ENCODE measurements around the gene IRAK3. TPM values are rescaled to one million over a fixed set of nuclear protein-coding genes. Genes with fewer than 3 reads are reported as not detected.
"Not testable (repeated sequence)": the region's sequence is repeated elsewhere in the genome, so short reads cannot be mapped to it uniquely, and the experiment has no call there.

Gene IRAK3
- total RNA-seq, 1 experiment from 2014 or later, result not detected

GRCh38 chr12:66258011-66258410 lies 69.0 kb downstream of the IRAK3 start:
- no peak for DNase-seq (ENCODE audit: low spot score)

DNA sequence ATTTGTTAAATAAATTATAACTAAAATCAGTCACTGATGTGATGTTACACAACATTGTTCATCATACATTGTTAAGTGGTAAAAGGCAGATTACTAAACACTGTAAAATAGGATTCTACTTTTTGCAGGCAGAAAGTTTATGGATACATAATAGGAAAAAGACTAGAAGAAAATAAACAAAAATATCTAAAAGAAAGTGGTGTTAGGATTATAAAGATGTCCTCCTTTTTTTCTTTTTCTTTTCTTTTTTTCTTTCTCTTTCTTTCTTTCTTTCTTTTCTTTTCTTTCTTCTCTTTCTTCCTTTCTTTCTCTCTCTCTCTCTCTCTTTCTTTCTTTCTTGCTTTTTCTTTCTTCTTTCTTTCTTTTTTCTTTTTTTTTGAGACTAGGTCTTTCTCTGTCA lies 73.7 kb downstream of the IRAK3 start:
- no peak for DNase-seq (ENCODE audit: low spot score)

GRCh38 chr12:66268562-66268961 lies 79.5 kb downstream of the IRAK3 start:
- DNase-seq (ENCODE audit: low spot score), result no peak

DNA sequence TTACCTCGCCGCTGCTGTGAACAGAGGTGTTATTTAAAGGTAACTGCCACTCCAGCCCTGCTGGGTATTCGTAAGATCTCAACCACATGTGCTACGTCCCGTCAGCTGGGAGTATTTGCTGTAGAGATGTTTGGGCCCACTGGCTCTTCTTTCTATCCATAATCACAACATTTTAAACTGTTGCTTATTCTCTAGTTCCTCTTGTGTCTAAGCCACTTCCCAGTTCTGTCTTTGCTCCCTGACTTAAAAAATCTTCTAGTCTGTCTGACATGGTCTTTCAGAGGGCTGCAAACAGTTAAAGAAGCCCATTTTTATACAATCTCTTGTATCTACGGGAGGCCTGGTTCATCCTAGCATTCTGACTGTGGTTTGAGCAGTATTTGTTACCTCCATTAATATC lies 80.1 kb downstream of the IRAK3 start:
- no peak for DNase-seq (ENCODE audit: low spot score)

- peak; percentile 29 for DNase-seq (ENCODE audit: low spot score)
Measured at GRCh38 chr12:66269757-66270383, 80.9 kb downstream of the IRAK3 start.

DNA sequence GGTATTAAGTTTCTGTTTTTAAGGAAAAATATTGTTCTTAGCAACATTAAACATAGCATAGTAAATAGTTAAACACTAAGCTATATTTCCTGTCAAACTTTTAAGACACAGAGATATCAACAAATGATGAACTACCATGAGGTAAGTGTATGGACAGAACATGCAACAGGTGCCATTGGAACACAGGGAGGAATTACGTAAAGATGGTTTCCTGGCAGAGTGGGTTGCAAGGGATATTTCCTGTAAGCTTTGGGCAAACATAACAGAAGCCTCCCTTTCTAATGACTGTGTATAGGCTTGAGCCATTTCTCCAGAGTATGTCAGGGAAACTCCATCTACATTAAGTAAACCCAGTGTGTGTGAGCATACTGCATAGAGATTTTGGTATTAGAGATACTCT lies 81.6 kb downstream of the IRAK3 start:
- no peak for DNase-seq (ENCODE audit: low spot score)

DNA sequence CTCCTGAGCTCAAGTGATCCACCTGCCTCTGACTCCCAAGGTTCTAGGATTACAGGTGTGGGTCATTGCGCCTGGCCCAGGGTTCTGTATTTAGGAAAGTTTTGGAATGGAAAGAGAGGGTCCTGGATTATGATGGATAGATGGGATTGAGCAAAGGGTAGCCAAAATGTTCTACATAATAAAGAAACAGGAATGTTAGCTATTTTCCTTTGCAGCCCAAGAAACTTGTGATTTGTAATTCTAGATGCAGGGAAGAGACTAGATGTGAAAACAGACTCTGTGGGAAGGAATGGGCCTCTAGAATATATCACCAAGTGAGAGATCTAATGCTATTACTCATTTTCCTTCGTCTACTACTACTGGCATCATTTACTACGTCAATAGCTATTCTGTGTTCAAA lies 83.6 kb downstream of the IRAK3 start:
- DNase-seq (ENCODE audit: low spot score), result no peak

- no peak for DNase-seq (ENCODE audit: low spot score)
Measured at GRCh38 chr12:66273147-66273546, 84.1 kb downstream of the IRAK3 start.

- no peak for DNase-seq (ENCODE audit: low spot score)
Measured at GRCh38 chr12:66275040-66275439, 86.0 kb downstream of the IRAK3 start.

- DNase-seq (ENCODE audit: low spot score), result peak; percentile 51
Measured at GRCh38 chr12:66279123-66279712, 90.2 kb downstream of the IRAK3 start.

DNA sequence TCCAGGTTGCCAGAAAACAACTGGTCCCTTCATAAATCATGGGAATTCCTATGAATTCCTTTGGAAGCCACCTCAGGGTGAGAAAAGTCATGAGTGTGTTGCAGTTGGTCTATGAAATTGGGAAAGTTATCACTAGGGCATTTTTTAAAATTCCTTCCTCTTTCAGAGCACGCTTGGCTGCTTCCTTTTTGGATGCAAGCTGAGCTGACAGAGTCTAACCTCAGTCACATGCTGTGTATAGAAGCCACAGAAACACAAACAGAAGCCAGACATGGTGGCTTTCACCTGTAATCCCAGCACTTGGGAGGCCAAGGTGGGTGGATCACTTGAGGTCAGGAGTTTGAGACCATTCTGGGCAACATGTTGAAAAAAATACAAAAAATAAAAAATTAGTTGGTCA lies 91.5 kb downstream of the IRAK3 start:
- no peak for DNase-seq (ENCODE audit: low spot score)

- DNase-seq (ENCODE audit: low spot score), result no peak
Measured at GRCh38 chr12:66282244-66282643, 93.2 kb downstream of the IRAK3 start.

DNA sequence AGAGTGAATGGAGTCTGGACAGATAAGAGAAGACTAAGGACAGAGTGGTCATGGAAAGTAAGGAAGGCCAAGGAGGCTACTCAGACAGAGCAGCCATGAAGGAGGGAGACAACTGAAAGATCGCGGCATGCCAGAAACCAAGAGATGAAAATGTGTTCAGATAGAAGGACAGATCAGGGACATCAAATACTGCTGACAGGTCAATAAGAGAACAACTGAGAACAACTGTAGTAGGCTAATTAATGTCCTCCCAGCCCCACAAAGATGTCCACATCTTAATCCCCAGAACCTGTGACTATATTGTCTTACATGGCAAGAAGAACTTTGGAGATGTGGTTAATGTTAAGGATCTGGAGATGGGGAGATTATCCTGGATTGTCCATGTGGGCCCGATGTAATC lies 98.3 kb downstream of the IRAK3 start:
- DNase-seq (ENCODE audit: low spot score), result no peak

- no peak for DNase-seq (ENCODE audit: low spot score)
Measured at GRCh38 chr12:66288121-66288520, 99.1 kb downstream of the IRAK3 start.

GRCh38 chr12:66289485-66289884 lies 100.5 kb downstream of the IRAK3 start:
- no peak for DNase-seq (ENCODE audit: low spot score)

GRCh38 chr12:66290716-66291200 lies 101.7 kb downstream of the IRAK3 start:
- no peak for DNase-seq (ENCODE audit: low spot score)

DNA sequence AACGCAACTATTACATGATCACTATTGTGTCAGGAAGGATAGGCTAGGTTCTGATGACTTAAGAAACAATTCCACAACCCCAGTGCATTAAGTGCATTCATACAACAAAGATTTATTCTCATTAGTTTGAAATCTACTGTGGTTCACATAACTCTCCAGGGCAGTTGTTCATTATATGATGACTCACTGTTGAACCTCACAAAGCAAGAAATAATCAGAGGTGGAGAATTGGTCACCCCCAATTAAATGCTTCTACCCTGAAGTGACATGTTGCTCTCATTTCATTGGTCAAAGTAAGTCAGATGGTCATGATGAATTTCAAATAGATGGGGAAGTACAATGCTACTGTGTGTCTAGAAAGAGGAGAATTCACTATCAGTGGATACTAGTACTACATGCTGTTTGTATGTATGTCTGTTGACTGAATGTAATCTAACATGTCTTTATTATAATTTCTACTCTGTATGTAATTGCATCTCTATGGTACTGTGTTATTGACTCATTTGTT lies 107.2 kb downstream of the IRAK3 start:
- DNase-seq (ENCODE audit: low spot score), result no peak

- no peak for DNase-seq (ENCODE audit: low spot score)
Measured at GRCh38 chr12:66297080-66297479, 108.1 kb downstream of the IRAK3 start.

GRCh38 chr12:66297923-66298322 lies 108.9 kb downstream of the IRAK3 start:
- no peak for DNase-seq (ENCODE audit: low spot score)

DNA sequence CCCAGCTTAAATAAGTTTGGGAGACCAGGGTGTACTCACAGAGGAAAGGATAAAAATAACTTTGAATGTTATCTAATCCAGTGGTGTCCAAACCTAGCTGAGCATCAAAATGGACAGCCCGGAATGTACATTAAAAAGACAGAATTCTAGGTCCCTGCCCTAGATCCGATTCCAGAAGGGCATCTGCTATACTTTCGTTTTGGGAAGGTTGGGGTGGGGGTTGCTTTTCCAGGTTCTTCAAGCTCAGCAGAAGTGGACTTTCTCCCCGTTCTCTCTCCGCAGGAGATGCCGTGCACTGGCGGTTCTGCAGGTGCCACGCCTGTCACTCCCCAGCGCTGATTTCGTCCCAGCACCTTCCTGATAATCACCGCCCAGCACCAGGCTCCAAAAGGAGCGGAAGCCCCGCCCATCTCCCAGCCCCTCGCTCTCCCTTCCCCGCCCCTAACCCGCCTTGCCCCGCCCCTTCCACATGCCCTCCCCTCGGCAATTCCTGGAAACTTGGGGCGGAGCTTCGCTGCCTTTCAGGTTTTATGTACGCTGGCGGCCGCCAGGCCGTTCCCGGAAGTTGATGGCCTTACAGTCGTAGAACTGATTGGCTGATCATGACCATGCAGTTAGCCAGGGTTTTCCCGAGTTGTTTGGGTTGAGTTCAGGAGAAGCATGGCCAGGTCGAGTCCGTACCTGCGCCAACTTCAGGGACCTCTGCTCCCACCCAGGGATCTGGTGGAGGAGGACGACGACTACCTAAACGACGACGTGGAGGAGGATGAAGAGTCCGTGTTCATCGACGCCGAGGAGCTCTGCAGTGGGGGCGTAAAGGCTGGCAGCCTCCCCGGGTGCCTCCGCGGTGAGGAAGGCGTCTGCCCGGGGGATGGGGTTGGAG lies 113.2 kb downstream of the IRAK3 start, which contains the start of gene HELB:
Gene HELB (plus strand): TSS at position 550 of the 883 bp plus-strand sequence. CDS start 111 bp downstream, at position 661.
- peak; percentile 97 for DNase-seq (ENCODE audit: low spot score)

DNA sequence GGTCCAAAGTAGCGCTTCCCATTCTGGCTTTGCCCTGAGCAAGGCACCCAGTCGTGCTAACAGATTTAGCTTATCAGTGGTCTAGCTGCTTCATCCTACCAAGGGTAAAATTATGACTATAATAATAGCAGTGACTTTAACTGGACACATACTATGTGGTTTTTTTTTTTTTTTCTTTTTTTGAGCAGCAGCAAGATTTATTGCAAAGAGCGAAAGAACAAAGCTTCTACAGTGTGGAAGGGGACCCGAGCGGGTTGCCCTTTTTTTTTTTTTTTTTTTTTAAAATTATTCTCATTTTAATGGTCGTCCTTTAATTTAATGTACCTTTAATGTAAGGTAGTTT lies 113.8 kb downstream of the IRAK3 start:
- DNase-seq (ENCODE audit: low spot score), result no peak

DNA sequence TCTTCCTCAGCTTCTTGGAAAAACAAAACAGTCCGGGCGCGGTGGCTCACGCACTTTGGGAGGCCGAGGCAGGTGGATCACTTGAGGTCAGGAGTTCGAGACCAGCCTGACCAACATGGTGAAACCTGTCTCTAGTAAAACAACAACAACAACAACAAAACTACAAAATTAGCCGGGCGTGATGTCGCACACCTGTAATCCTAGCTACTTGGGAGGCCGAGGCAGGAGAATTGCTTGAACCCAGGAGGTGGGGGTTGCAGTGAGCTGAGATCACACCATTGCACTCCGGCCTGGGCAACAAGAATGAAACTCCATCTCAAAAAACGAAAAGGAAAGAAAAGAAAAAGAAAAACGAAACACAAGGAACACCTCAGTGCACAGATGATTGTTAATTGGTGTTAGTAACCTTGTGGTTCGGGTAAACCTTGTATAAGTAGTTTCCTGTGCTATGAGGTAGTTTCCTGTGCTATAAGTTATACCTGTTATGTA lies 114.3 kb downstream of the IRAK3 start:
- DNase-seq (ENCODE audit: low spot score), result not testable (repeated sequence)
